ENCODE results near the gene TCF7L2. TPM values are rescaled to one million over a fixed set of nuclear protein-coding genes. Genes with fewer than 3 reads are reported as not detected.

Gene TCF7L2
- 2.9 and 3.2 TPM in 2 replicates for total RNA-seq

DNA sequence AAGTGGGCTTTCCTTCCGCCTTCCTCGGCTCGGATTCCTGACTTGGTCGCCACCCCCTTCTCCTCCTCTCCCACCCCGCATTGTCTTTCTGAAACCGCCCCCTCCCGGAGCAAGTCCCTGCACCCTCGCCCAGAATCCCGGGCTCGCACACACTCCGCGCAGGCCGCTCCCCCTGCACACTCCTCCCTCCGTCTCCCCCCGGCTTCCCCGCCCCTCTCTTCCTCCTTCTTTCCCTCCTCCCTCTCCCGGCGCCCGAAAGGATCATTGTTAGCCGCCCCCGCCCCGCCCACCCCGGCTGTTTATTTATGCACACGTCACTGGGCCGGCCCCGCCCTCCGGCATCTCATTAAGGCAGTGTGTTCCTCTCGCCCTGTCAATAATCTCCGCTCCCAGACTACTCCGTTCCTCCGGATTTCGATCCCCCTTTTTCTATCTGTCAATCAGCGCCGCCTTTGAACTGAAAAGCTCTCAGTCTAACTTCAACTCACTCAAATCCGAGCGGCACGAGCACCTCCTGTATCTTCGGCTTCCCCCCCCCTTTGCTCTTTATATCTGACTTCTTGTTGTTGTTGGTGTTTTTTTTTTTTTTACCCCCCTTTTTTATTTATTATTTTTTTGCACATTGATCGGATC, at the start of gene TCF7L2:
TCF7L2 (plus strand) TSS at position 373 of the 633 bp plus-strand sequence. CDS start 510 bp downstream, outside the sequence.

